NCI-H187 treated with DMSO at 0.1 percent for 48 hours (cell line): ENCODE results near the gene TTC5.
"Not testable (repeated sequence)": the region's sequence is repeated elsewhere in the genome, so short reads cannot be mapped to it uniquely, and the experiment has no call there.

Experiments used
- DNase-seq: peaks from one replicate; lab custom pipeline; 2025; lab: John Stamatoyannopoulos, UW

The TTC5 gene

GRCh38 chr14:20305265-20306078, at the start of gene TTC5:
TTC5 (minus strand) TSS chr14:20305951; CDS start chr14:20305937, 14 bp downstream.
- DNase-seq = peak; percentile 61

- no peak for DNase-seq
These were observed 45.1 kb upstream of the TTC5 start for GRCh38 chr14:20350860-20351259.

GRCh38 chr14:20350282-20350681, 44.5 kb upstream of the TTC5 start:
- DNase-seq = no peak

- no peak for DNase-seq
These were observed 42.0 kb upstream of the TTC5 start for GRCh38 chr14:20347747-20348146.

- DNase-seq = no peak
These were observed 41.0 kb upstream of the TTC5 start for GRCh38 chr14:20346713-20347112.

GRCh38 chr14:20345366-20345765, 39.6 kb upstream of the TTC5 start:
- DNase-seq = no peak

- no peak for DNase-seq
These were observed 38.1 kb upstream of the TTC5 start for GRCh38 chr14:20343862-20344220.

GRCh38 chr14:20343092-20343861, 37.5 kb upstream of the TTC5 start, which contains the start of gene PARP2:
PARP2 (plus strand) TSS chr14:20343635; CDS start chr14:20343642, 7 bp downstream.
- DNase-seq = peak; percentile 98

GRCh38 chr14:20341646-20342045, 35.9 kb upstream of the TTC5 start:
- DNase-seq = no peak

- DNase-seq = not testable (repeated sequence)
These were observed 35.3 kb upstream of the TTC5 start for GRCh38 chr14:20341032-20341431.

GRCh38 chr14:20334017-20334416, 28.3 kb upstream of the TTC5 start:
- no peak for DNase-seq

GRCh38 chr14:20333494-20333841, 27.7 kb upstream of the TTC5 start:
- no peak for DNase-seq

- peak; percentile 76 for DNase-seq
These were observed 27.2 kb upstream of the TTC5 start, which contains the start of gene CCNB1IP1 for GRCh38 chr14:20332788-20333493. CCNB1IP1 (minus strand) TSS chr14:20333279; CDS start chr14:20316523, 16,756 bp downstream.

GRCh38 chr14:20332431-20332787, 26.7 kb upstream of the TTC5 start:
- DNase-seq = no peak

- no peak for DNase-seq
These were observed 25.4 kb upstream of the TTC5 start for GRCh38 chr14:20331053-20331613.

GRCh38 chr14:20329355-20329754, 23.6 kb upstream of the TTC5 start:
- DNase-seq = no peak

- DNase-seq = no peak
These were observed 23.0 kb upstream of the TTC5 start for GRCh38 chr14:20328705-20329104.

GRCh38 chr14:20327005-20327869, 21.5 kb upstream of the TTC5 start:
- no peak for DNase-seq

- DNase-seq = no peak
These were observed 12.0 kb upstream of the TTC5 start for GRCh38 chr14:20317720-20318119.

- no peak for DNase-seq
These were observed 8.3 kb upstream of the TTC5 start for GRCh38 chr14:20314026-20314425.

GRCh38 chr14:20306079-20306423, 300 bp upstream of the TTC5 start:
- DNase-seq = no peak
